Neuronal stem cell (in vitro differentiated cells): ENCODE results near the gene GARNL3.

Experiments
- DNase-seq: peaks from one replicate; pipeline ENCODE4 v3.0.0-alpha.2; 2013; ENCODE audit warnings: low spot score
- H2AFZ ChIP-seq: one replicate; pipeline ENCODE4 v1.6.1; 2013; ENCODE audit warnings: mild to moderate bottlenecking, low read length, inconsistent platforms
- H2AK5ac ChIP-seq: 2 replicates; pipeline ENCODE4 v1.6.1; 2013; ENCODE audit warnings: low read depth, mild to moderate bottlenecking, inconsistent platforms, low read length, moderate library complexity, mixed read lengths
- H2BK120ac ChIP-seq: 2 replicates; pipeline ENCODE4 v1.6.1; 2013; ENCODE audit warnings: low read depth, mild to moderate bottlenecking, inconsistent platforms, low read length, moderate library complexity, mixed read lengths
- H2BK12ac ChIP-seq: one replicate; pipeline ENCODE4 v1.6.1; 2013; ENCODE audit warnings: low read length, inconsistent platforms
- H2BK15ac ChIP-seq: 2 replicates; pipeline ENCODE4 v1.6.1; 2013; ENCODE audit warnings: mild to moderate bottlenecking, low read length, inconsistent platforms, mixed read lengths
- H2BK5ac ChIP-seq: one replicate; pipeline ENCODE4 v1.6.1; 2013; ENCODE audit warnings: inconsistent platforms, mild to moderate bottlenecking, low read length, moderate library complexity
- H3K14ac ChIP-seq: one replicate; pipeline ENCODE4 v1.6.1; 2013; ENCODE audit warnings: low read length, inconsistent platforms
- H3K18ac ChIP-seq: 2 replicates; pipeline ENCODE4 v1.6.1; 2013; ENCODE audit warnings: low read length, inconsistent platforms
- H3K23ac ChIP-seq: 2 replicates; pipeline ENCODE4 v1.6.1; 2013; ENCODE audit warnings: low read depth, mild to moderate bottlenecking, mixed read lengths, low read length, inconsistent platforms; ENCODE audit not compliant: poor library complexity
- H3K27ac ChIP-seq: replicated peaks from 3 replicates; pipeline ENCODE4 v1.5.1; 2013; ENCODE audit warnings: low read length, inconsistent platforms
- H3K27me3 ChIP-seq, 3 experiments: 2 replicates each; pipeline ENCODE4 v1.6.1; 2013; ENCODE audit warnings: low read length in 3 of 3, mild to moderate bottlenecking in 2 of 3, inconsistent platforms in 1 of 3, low read depth in 1 of 3, mixed read lengths in 1 of 3, moderate library complexity in 1 of 3; ENCODE audit not compliant: control insufficient read depth in 3 of 3, insufficient read depth in 3 of 3
- H3K36me3 ChIP-seq, 2 donors: replicated peaks in 1 of 2; 2 replicates each; pipeline ENCODE4 v1.6.1; 2013; ENCODE audit warnings: low read length in 2 of 2; ENCODE audit not compliant: control insufficient read depth in 2 of 2, insufficient read depth in 2 of 2
- H3K4ac ChIP-seq: 2 replicates; pipeline ENCODE4 v1.6.1; 2013; ENCODE audit warnings: inconsistent platforms, mild to moderate bottlenecking, low read length, moderate library complexity
- H3K4me1 ChIP-seq, 2 donors: 1 replicate in 1 of 2; 2 replicates in 1 of 2; pipeline ENCODE4 v1.6.1; 2013; ENCODE audit warnings: low read length in 2 of 2, low read depth in 1 of 2; ENCODE audit not compliant: control insufficient read depth in 2 of 2, insufficient read depth in 1 of 2
- H3K4me2 ChIP-seq: one replicate; pipeline ENCODE4 v1.6.1; 2013; ENCODE audit warnings: mild to moderate bottlenecking, low read length, inconsistent platforms; ENCODE audit not compliant: insufficient read depth, poor library complexity, severe bottlenecking
- H3K4me3 ChIP-seq, 2 donors: 2 replicates each; pipeline ENCODE4 v1.5.1; 2013; ENCODE audit warnings: low read length in 2 of 2, mild to moderate bottlenecking in 2 of 2, inconsistent platforms in 1 of 2, moderate library complexity in 1 of 2
- H3K79me1 ChIP-seq: one replicate; pipeline ENCODE4 v1.6.1; 2013; ENCODE audit warnings: low read depth, mild to moderate bottlenecking, inconsistent platforms, low read length, moderate library complexity
- H3K9ac ChIP-seq: one replicate; pipeline ENCODE4 v1.6.1; 2013; ENCODE audit warnings: mild to moderate bottlenecking, low read depth, low read length, inconsistent platforms; ENCODE audit not compliant: poor library complexity
- H3K9me3 ChIP-seq, 2 donors: replicated peaks in 1 of 2; 2 replicates each; pipeline versions ENCODE3 to v1.6.1; 2013; ENCODE audit warnings: low read length in 2 of 2, mild to moderate bottlenecking in 2 of 2, inconsistent platforms in 1 of 2, low read depth in 1 of 2, mixed read lengths in 1 of 2, moderate library complexity in 1 of 2; ENCODE audit not compliant: control insufficient read depth in 2 of 2, insufficient read depth in 1 of 2
- H4K8ac ChIP-seq: one replicate; pipeline ENCODE4 v1.6.1; 2013; ENCODE audit warnings: low read depth, mild to moderate bottlenecking, inconsistent platforms, low read length, moderate library complexity
- H4K91ac ChIP-seq: one replicate; pipeline ENCODE4 v1.6.1; 2013; ENCODE audit warnings: low read length, low read depth, mild to moderate bottlenecking, inconsistent platforms; ENCODE audit not compliant: poor library complexity
- WGBS, 2 donors: extraction: QIAGEN DNeasy Blood & Tissue Kit; methylation state at CpG; one replicate each; pipeline ENCODE4 v1.1.7; 2013; ENCODE audit warnings: missing lambda C conversion rate in 2 of 2, mixed read lengths in 1 of 2; ENCODE audit not compliant: insufficient read length in 2 of 2, insufficient replicate concordance in 1 of 2; ENCODE audit errors: extremely low coverage in 2 of 2; 5-methylcytosine and 5-hydroxymethylcytosine counted together

Gene GARNL3

DNA sequence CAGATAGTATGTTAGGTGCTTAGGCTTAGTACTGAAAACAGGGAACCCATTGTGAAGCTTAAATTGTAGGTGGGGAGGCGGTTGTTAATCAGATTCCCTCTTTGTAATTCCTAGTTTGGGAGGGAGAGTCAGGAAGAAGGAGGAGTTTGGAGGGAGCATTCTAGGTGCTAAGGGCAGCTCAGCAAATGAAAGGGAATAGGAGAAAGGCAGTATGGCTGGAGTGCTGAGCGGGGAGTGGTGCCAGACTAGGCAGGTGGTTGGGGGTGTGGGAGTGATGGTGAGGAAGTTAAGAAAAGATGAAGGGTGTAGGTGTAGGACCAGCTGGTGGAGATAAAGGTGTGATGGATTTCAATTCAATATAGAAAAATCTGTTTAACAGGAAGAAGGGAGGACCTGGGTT is 11.1 kb upstream of the GARNL3 start:
- no peaks in the 10 kb centered on the region for H3K27me3 ChIP-seq
- H3K14ac ChIP-seq, result no peak overlapping the region
- DNase-seq, result no peak
- WGBS, 2 donors, result no CpG with 5 or more reads among the region's 2 CpGs
- no peak overlapping the region for H2AK5ac ChIP-seq
- H3K18ac ChIP-seq, result no peak overlapping the region
- no peak overlapping the region for H3K23ac ChIP-seq
- H2BK15ac ChIP-seq, result no peak overlapping the region
- no peaks in the 10 kb centered on the region for H3K79me1 ChIP-seq
- no peak overlapping the region for H3K27ac ChIP-seq
- H4K91ac ChIP-seq, result no peak overlapping the region
- H3K9ac ChIP-seq, result no peak overlapping the region
- H3K4me1 ChIP-seq, result no peaks in the 10 kb centered on the region
- H4K8ac ChIP-seq, result no peak overlapping the region
- no peak overlapping the region for H3K4me3 ChIP-seq
- H2BK120ac ChIP-seq, result no peak overlapping the region
- no peak overlapping the region for H3K4me2 ChIP-seq
- no peak overlapping the region for H2AFZ ChIP-seq
- no peak overlapping the region for H2BK12ac ChIP-seq
- no peaks in the 10 kb centered on the region for H3K36me3 ChIP-seq
- no peak overlapping the region for H2BK5ac ChIP-seq
- H3K9me3 ChIP-seq, result peaks cover 0 to 5% of the 10 kb centered on the region in 2 donors
- no peak overlapping the region for H3K4ac ChIP-seq

DNA sequence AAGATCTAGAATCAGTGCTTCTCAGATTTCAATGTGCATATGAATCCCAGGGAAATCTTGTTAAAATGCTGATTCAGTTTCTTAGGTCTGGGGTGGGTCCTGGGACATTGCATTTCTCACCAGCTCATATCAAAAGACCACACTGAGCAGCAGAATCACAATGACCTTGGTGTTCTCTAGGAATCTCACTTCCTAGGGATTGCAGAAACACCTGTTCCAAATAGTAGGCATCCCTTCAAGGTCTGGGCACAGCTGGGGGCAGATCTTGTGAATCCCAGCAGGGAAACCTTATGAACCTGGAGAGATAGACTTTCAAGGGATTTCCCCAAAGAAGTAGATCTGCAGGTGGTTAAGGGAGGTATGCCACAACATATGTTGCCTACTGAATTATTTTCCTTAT is 8.9 kb upstream of the GARNL3 start:
- DNase-seq, result no peak
- H3K27ac ChIP-seq, result no peak overlapping the region
- no peak overlapping the region for H3K4me2 ChIP-seq
- no peak overlapping the region for H3K23ac ChIP-seq
- no peak overlapping the region for H3K4me3 ChIP-seq
- H4K91ac ChIP-seq, result no peak overlapping the region
- H3K4me1 ChIP-seq, result no peaks in the 10 kb centered on the region
- H2AFZ ChIP-seq, result no peak overlapping the region
- H3K4ac ChIP-seq, result no peak overlapping the region
- no peaks in the 10 kb centered on the region for H3K27me3 ChIP-seq
- no peak overlapping the region for H2AK5ac ChIP-seq
- H3K18ac ChIP-seq, result no peak overlapping the region
- no peak overlapping the region for H2BK12ac ChIP-seq
- H3K14ac ChIP-seq, result no peak overlapping the region
- no peak overlapping the region for H2BK120ac ChIP-seq
- no peaks in the 10 kb centered on the region for H3K36me3 ChIP-seq
- peaks cover 0 to 5% of the 10 kb centered on the region in 2 donors for H3K9me3 ChIP-seq
- no peak overlapping the region for H2BK5ac ChIP-seq
- H3K79me1 ChIP-seq, result no peaks in the 10 kb centered on the region
- no peak overlapping the region for H3K9ac ChIP-seq
- no peak overlapping the region for H2BK15ac ChIP-seq
- H4K8ac ChIP-seq, result no peak overlapping the region

- no peak overlapping the region for H4K8ac ChIP-seq
- WGBS, 2 donors, result no CpG with 5 or more reads among the region's 5 CpGs
- no peak overlapping the region for H3K4me3 ChIP-seq
- H3K27me3 ChIP-seq, result no peaks in the 10 kb centered on the region
- no peak for DNase-seq
- H3K4ac ChIP-seq, result no peak overlapping the region
- no peak overlapping the region for H3K14ac ChIP-seq
- H3K27ac ChIP-seq, result no peak overlapping the region
- no peak overlapping the region for H3K23ac ChIP-seq
- H2AFZ ChIP-seq, result no peak overlapping the region
- H4K91ac ChIP-seq, result no peak overlapping the region
- no peak overlapping the region for H3K9ac ChIP-seq
- H2BK12ac ChIP-seq, result no peak overlapping the region
- H3K4me1 ChIP-seq, result no peaks in the 10 kb centered on the region
- H2BK5ac ChIP-seq, result no peak overlapping the region
- H2AK5ac ChIP-seq, result no peak overlapping the region
- no peak overlapping the region for H3K4me2 ChIP-seq
- no peak overlapping the region for H2BK15ac ChIP-seq
- H3K9me3 ChIP-seq, result peaks cover 0 to 5% of the 10 kb centered on the region in 2 donors
- H3K36me3 ChIP-seq, result no peaks in the 10 kb centered on the region
- H3K18ac ChIP-seq, result no peak overlapping the region
- H3K79me1 ChIP-seq, result no peaks in the 10 kb centered on the region
- H2BK120ac ChIP-seq, result no peak overlapping the region
These were observed 8.2 kb upstream of the GARNL3 start for GRCh38 chr9:127256324-127256723.

DNA sequence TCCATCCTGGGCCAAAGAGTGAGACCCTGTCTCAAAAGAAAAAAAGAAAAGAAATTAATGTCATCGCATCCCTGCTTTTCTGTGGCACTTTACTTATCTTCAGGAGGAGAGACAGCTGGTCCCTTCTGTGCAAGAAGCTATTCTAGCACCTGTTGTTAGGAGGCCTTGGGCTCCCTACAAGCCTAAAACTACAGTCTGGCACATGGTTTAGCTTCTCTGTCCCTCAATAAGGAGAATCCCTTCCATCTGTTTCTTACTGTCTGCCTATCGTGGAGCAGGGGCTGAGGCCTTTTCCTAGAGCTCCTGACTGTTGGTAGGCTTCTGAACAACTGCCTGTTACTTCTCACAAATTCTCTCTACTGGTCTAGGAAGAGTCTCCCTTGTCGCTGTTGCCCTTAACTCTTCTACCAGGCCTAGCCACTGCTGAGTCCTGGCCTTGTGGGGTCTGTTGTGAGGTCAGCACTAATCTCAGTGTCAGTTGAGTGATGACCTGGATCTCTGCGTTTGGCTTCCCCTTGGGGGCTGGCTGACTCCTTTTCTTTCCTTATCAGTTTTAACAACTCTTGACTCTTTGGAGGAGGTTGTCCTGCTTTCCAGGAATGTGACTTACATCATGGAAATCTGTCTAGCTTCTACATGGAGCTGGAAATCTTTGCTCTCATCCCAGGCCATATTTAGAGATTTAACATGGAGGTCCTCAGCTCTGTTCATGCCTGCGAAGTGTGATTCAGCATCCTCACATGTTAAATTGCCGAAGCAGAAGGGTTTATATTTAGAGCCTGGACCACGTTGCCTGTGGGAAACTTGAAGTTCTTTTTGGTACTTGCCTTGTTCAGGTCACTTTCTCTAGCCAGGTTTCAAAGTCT is 5.7 kb upstream of the GARNL3 start:
- H3K4ac ChIP-seq, result no peak overlapping the region
- H3K36me3 ChIP-seq, result no peaks in the 10 kb centered on the region
- H4K91ac ChIP-seq, result no peak overlapping the region
- no peak overlapping the region for H3K18ac ChIP-seq
- H3K9ac ChIP-seq, result no peak overlapping the region
- no peak overlapping the region for H3K23ac ChIP-seq
- H3K79me1 ChIP-seq, result no peaks in the 10 kb centered on the region
- H2AK5ac ChIP-seq, result no peak overlapping the region
- no peaks in the 10 kb centered on the region for H3K4me1 ChIP-seq
- H3K4me3 ChIP-seq, result no peak overlapping the region
- no peak overlapping the region for H3K4me2 ChIP-seq
- no peak overlapping the region for H2BK15ac ChIP-seq
- DNase-seq, result no peak
- no peak overlapping the region for H2BK5ac ChIP-seq
- no peaks in the 10 kb centered on the region for H3K27me3 ChIP-seq
- no peak overlapping the region for H3K27ac ChIP-seq
- no peak overlapping the region for H2BK120ac ChIP-seq
- WGBS, 2 donors, result no CpG with 5 or more reads among the region's 7 CpGs
- H4K8ac ChIP-seq, result no peak overlapping the region
- H2BK12ac ChIP-seq, result no peak overlapping the region
- H3K9me3 ChIP-seq, result peaks cover 0 to 5% of the 10 kb centered on the region in 2 donors
- no peak overlapping the region for H2AFZ ChIP-seq
- no peak overlapping the region for H3K14ac ChIP-seq
